Stimulated activated naive B cell treated with anti-CD40 and anti-IgM and Interleukin-4, amounts not matched to agents 10 μg/mL and 1 μg/mL and 100 μg/mL, for 72 hours (primary cell): ENCODE measurements around the gene ZSCAN20.

Experiments
- ATAC-seq, 2 donors: fragments of 150-1000 bp; cut with Tn5 transposase; replicated peaks; 2 replicates each; pipeline ENCODE4 v1.10.0; 2021; ENCODE audit warnings: moderate library complexity in 1 of 2
- DNase-seq: peaks from one replicate; pipeline ENCODE4 v3.0.0; 2021
- H3K27ac Mint-ChIP-seq: one replicate; pipeline ENCODE4 v1.8.0; 2022; ENCODE audit warnings: mild to moderate bottlenecking, mixed read lengths
- H3K27me3 Mint-ChIP-seq, 2 donors: one replicate each; pipeline ENCODE4 v1.8.0; 2022; ENCODE audit warnings: mixed read lengths in 2 of 2
- H3K36me3 Mint-ChIP-seq, 2 donors: one replicate each; pipeline ENCODE4 v1.8.0; 2022; ENCODE audit warnings: mixed read lengths in 2 of 2, mild to moderate bottlenecking in 1 of 2
- H3K4me1 Mint-ChIP-seq, 2 donors: one replicate each; pipeline ENCODE4 v1.8.0; 2022; ENCODE audit warnings: mixed read lengths in 2 of 2, mild to moderate bottlenecking in 1 of 2
- H3K4me3 Mint-ChIP-seq, 2 donors: one replicate each; pipeline ENCODE4 v1.8.0; 2022; ENCODE audit warnings: mild to moderate bottlenecking in 2 of 2, mixed read lengths in 2 of 2, moderate library complexity in 1 of 2
- H3K9me3 Mint-ChIP-seq, 2 donors: one replicate each; pipeline ENCODE4 v1.8.0; 2022; ENCODE audit warnings: mixed read lengths in 2 of 2, mild to moderate bottlenecking in 1 of 2

ZSCAN20 gene

GRCh38 chr1:33436557-33437285 lies 35.7 kb upstream of the ZSCAN20 start:
- ATAC-seq (no peak), DNase-seq (no peak)
- no peak overlapping the region for H3K4me3 Mint-ChIP-seq
- H3K36me3 Mint-ChIP-seq = no peaks in the 10 kb centered on the region
- H3K9me3 Mint-ChIP-seq = no peaks in the 10 kb centered on the region
- H3K4me1 Mint-ChIP-seq = no peaks in the 10 kb centered on the region
- H3K27ac Mint-ChIP-seq = no peak overlapping the region
- peaks cover 15 to 23% of the 10 kb centered on the region in 2 donors for H3K27me3 Mint-ChIP-seq

- Mint-ChIP-seq H3K9me3 (no peaks in the 10 kb centered on the region), H3K4me3 (no peak overlapping the region), H3K27me3 (peaks cover 21 to 29% of the 10 kb centered on the region in 2 donors), H3K36me3 (no peaks in the 10 kb centered on the region), H3K4me1 (no peaks in the 10 kb centered on the region), H3K27ac (no peak overlapping the region)
- ATAC-seq (no peak), DNase-seq (no peak)
Measured at GRCh38 chr1:33438364-33439160, 33.9 kb upstream of the ZSCAN20 start.

- Mint-ChIP-seq H3K4me3 (no peak overlapping the region), H3K9me3 (no peaks in the 10 kb centered on the region), H3K36me3 (no peaks in the 10 kb centered on the region), H3K4me1 (no peaks in the 10 kb centered on the region), H3K27ac (no peak overlapping the region), H3K27me3 (peaks cover 21 to 29% of the 10 kb centered on the region in 2 donors)
- DNase-seq (no peak), ATAC-seq (no peak)
Measured at GRCh38 chr1:33439662-33440061, 32.8 kb upstream of the ZSCAN20 start.

- DNase-seq = no peak
- Mint-ChIP-seq H3K9me3 (no peaks in the 10 kb centered on the region), H3K36me3 (no peaks in the 10 kb centered on the region), H3K4me1 (no peaks in the 10 kb centered on the region), H3K27ac (no peak overlapping the region), H3K27me3 (peaks cover 25 to 37% of the 10 kb centered on the region in 2 donors), H3K4me3 (no peak overlapping the region)
- ATAC-seq = no peak
Measured at GRCh38 chr1:33441088-33441745, 31.2 kb upstream of the ZSCAN20 start.

GRCh38 chr1:33442141-33442540 lies 30.3 kb upstream of the ZSCAN20 start:
- DNase-seq (no peak), ATAC-seq (no peak)
- Mint-ChIP-seq H3K4me3 (no peak overlapping the region), H3K27me3 (peaks cover 24 to 39% of the 10 kb centered on the region in 2 donors), H3K9me3 (no peaks in the 10 kb centered on the region), H3K36me3 (no peaks in the 10 kb centered on the region), H3K27ac (no peak overlapping the region), H3K4me1 (no peaks in the 10 kb centered on the region)

- Mint-ChIP-seq H3K4me1 (peaks cover 0 to 2% of the 10 kb centered on the region in 2 donors), H3K36me3 (no peaks in the 10 kb centered on the region), H3K9me3 (no peaks in the 10 kb centered on the region), H3K27ac (no peak overlapping the region), H3K27me3 (peaks cover 29 to 47% of the 10 kb centered on the region in 2 donors), H3K4me3 (no peak overlapping the region)
- no peak for ATAC-seq
- DNase-seq = no peak
Measured at GRCh38 chr1:33443080-33443704, 29.3 kb upstream of the ZSCAN20 start.

- Mint-ChIP-seq H3K27me3 (peaks cover 33 to 47% of the 10 kb centered on the region in 2 donors), H3K27ac (no peak overlapping the region), H3K4me1 (peaks cover 0 to 2% of the 10 kb centered on the region in 2 donors), H3K36me3 (no peaks in the 10 kb centered on the region), H3K4me3 (no peak overlapping the region), H3K9me3 (no peaks in the 10 kb centered on the region)
- ATAC-seq = no peak
- DNase-seq = no peak
Measured at GRCh38 chr1:33443705-33444180, 28.7 kb upstream of the ZSCAN20 start.

GRCh38 chr1:33445108-33445507 lies 27.3 kb upstream of the ZSCAN20 start:
- ATAC-seq (no peak), DNase-seq (no peak)
- H3K9me3 Mint-ChIP-seq = no peaks in the 10 kb centered on the region
- no peak overlapping the region for H3K4me3 Mint-ChIP-seq
- H3K36me3 Mint-ChIP-seq = no peaks in the 10 kb centered on the region
- peaks cover 0 to 2% of the 10 kb centered on the region in 2 donors for H3K4me1 Mint-ChIP-seq
- H3K27ac Mint-ChIP-seq = no peak overlapping the region
- H3K27me3 Mint-ChIP-seq = peaks cover 34 to 56% of the 10 kb centered on the region in 2 donors

- peaks cover 25 to 48% of the 10 kb centered on the region in 2 donors for H3K27me3 Mint-ChIP-seq
- H3K9me3 Mint-ChIP-seq = no peaks in the 10 kb centered on the region
- H3K4me1 Mint-ChIP-seq = peaks cover 0 to 2% of the 10 kb centered on the region in 2 donors
- DNase-seq (no peak), ATAC-seq (no peak)
- H3K36me3 Mint-ChIP-seq = no peaks in the 10 kb centered on the region
- H3K4me3 Mint-ChIP-seq = no peak overlapping the region
- no peak overlapping the region for H3K27ac Mint-ChIP-seq
Measured at GRCh38 chr1:33446590-33446989, 25.9 kb upstream of the ZSCAN20 start.

GRCh38 chr1:33454646-33455282 lies 17.7 kb upstream of the ZSCAN20 start:
- Mint-ChIP-seq H3K27me3 (peaks cover 0 to 10% of the 10 kb centered on the region in 2 donors), H3K36me3 (no peaks in the 10 kb centered on the region), H3K4me3 (no peak overlapping the region), H3K9me3 (no peaks in the 10 kb centered on the region), H3K4me1 (peaks cover 17 to 22% of the 10 kb centered on the region in 2 donors), H3K27ac (no peak overlapping the region)
- DNase-seq (no peak), ATAC-seq (no peak)

GRCh38 chr1:33455539-33456501 lies 16.6 kb upstream of the ZSCAN20 start:
- Mint-ChIP-seq H3K4me1 (peaks cover 27 to 32% of the 10 kb centered on the region in 2 donors), H3K27me3 (no peaks in the 10 kb centered on the region), H3K9me3 (no peaks in the 10 kb centered on the region), H3K4me3 (peak overlapping the region; percentile 10 to 23), H3K27ac (no peak overlapping the region), H3K36me3 (no peaks in the 10 kb centered on the region)
- peak; percentile 93 to 97 for ATAC-seq
- DNase-seq = peak; percentile 47

- Mint-ChIP-seq H3K4me3 (no peak overlapping the region), H3K27ac (no peak overlapping the region), H3K36me3 (no peaks in the 10 kb centered on the region), H3K27me3 (no peaks in the 10 kb centered on the region), H3K9me3 (peaks cover 0 to 1% of the 10 kb centered on the region in 2 donors), H3K4me1 (peaks cover 34 to 39% of the 10 kb centered on the region in 2 donors)
- ATAC-seq = no peak
- DNase-seq = no peak
Measured at GRCh38 chr1:33456502-33456886, 16.0 kb upstream of the ZSCAN20 start.

GRCh38 chr1:33459691-33460090 lies 12.8 kb upstream of the ZSCAN20 start:
- DNase-seq = no peak
- peaks cover 50 to 59% of the 10 kb centered on the region in 2 donors for H3K4me1 Mint-ChIP-seq
- no peaks in the 10 kb centered on the region for H3K36me3 Mint-ChIP-seq
- ATAC-seq = no peak
- peak overlapping the region; percentile 4 for H3K27ac Mint-ChIP-seq
- H3K27me3 Mint-ChIP-seq = no peaks in the 10 kb centered on the region
- peaks cover 0 to 1% of the 10 kb centered on the region in 2 donors for H3K9me3 Mint-ChIP-seq
- no peak overlapping the region for H3K4me3 Mint-ChIP-seq
